22Rv1 (cell line): ENCODE results near the gene JARID2.

Experiments used
- H3K27ac ChIP-seq: fragments of 450-650 bp; 2 replicates; pipeline ENCODE4 v1.5.1; 2017
- CTCF ChIP-seq: fragments of 450-650 bp; IDR thresholded peaks from 2 replicates; pipeline ENCODE4 v1.5.1; 2017; ENCODE audit warnings: mild to moderate bottlenecking
- ZFX ChIP-seq: fragments of 450-650 bp; IDR thresholded peaks from 2 replicates; pipeline ENCODE4 v1.6.1; 2017; ENCODE audit warnings: antibody characterized with exemption, borderline replicate concordance

JARID2 gene

DNA sequence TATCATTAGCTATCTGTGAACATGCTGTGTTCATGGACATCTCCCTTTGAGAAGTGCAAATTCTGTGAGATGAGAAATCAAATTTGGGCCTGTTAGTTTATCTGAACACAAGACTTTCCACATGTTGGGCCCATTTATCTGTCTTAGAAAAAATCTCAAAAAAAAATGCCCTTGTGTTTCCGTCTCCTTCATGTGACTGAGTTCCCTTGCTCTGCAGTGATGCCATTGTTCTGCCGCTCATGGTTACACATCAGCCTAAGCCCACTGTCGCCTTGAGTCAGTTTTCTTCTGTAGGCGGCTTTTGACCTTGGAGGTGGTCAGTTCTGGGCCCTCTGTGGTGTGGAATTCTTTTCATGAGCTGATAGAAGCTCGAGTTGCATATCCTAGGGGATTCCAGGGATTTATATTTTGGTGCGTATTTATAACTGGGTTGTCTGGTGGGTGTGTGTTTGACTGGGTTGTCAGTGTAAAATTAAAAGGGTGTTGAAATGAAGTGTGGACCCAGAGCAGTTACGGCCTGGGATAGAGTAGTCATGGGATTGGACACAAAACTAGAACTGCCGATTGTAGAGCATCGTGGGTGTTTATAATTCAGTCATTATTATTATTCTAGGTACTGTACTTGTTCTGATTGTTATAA, 156.7 kb downstream of the JARID2 start:
- TF ChIP-seq CTCF (no peak), ZFX (no peak)
- H3K27ac ChIP-seq: no peak overlapping the region

- H3K27ac ChIP-seq: no peak overlapping the region
- TF ChIP-seq CTCF (no peak), ZFX (no peak)
These were observed 157.4 kb downstream of the JARID2 start for GRCh38 chr6:15403094-15403755.

DNA sequence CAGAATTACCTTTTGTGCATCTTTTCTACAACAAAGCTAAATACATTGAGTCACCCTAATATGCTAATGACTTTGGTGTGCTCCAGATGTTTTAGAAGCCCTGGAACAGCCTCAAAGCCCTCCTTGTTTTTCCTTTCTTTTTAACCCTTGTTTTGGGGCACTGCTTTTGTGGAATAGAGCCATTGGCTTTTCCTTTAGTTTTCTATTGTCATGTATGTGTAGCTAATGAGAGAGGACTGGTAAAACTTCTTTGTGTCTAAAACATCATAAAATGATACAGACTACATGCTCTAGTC, 158.8 kb downstream of the JARID2 start:
- TF ChIP-seq CTCF: no peak
- TF ChIP-seq ZFX: no peak
- H3K27ac ChIP-seq: no peak overlapping the region

GRCh38 chr6:15405129-15406068, 159.5 kb downstream of the JARID2 start:
- no peak overlapping the region for H3K27ac ChIP-seq
- TF ChIP-seq ZFX (no peak), CTCF (no peak)

GRCh38 chr6:15406452-15406851, 160.6 kb downstream of the JARID2 start:
- TF ChIP-seq ZFX (no peak), CTCF (no peak)

GRCh38 chr6:15408008-15408407, 162.1 kb downstream of the JARID2 start:
- TF ChIP-seq ZFX (no peak), CTCF (no peak)
- no peak overlapping the region for H3K27ac ChIP-seq

More at GRCh38 chr6:15406452-15406851, 160.6 kb downstream of the JARID2 start:
- no peak overlapping the region for H3K27ac ChIP-seq
